AG04449 (cell line): ENCODE measurements around the gene HERC2.
"Not testable (repeated sequence)": the region's sequence is repeated elsewhere in the genome, so short reads cannot be mapped to it uniquely, and the experiment has no call there.

Source experiments
- CTCF ChIA-PET: fragments of 350-600 bp; formaldehyde crosslinking; extraction: SDS; loops from one replicate; lab custom pipeline; 2021; ENCODE audit warnings: antibody characterized with exemption; lab: Yijun Ruan, JAX
- POLR2A ChIA-PET: fragments of 400-600, 350-600 bp; formaldehyde crosslinking; extraction: SDS; loops from one replicate; lab custom pipeline; 2020; ENCODE audit warnings: antibody characterized with exemption, inconsistent platforms; lab: Yijun Ruan, JAX
- DNase-seq: peaks from one replicate; pipeline ENCODE4 v3.0.0-alpha.2; 2010; ENCODE audit warnings: low read depth, low spot score
- H3K4me3 ChIP-seq: 2 replicates; pipeline ENCODE4 v1.5.1; 2011; ENCODE audit warnings: low read depth, mild to moderate bottlenecking, control low read depth, low read length
- TF ChIP-seq, protein P1 (sequence below): IDR thresholded peaks from one replicate; pipeline ENCODE4 v1.5.1; 2011; ENCODE audit warnings: mild to moderate bottlenecking, moderate library complexity, low read length, control low read depth, inconsistent platforms; ENCODE audit not compliant: insufficient read depth; ENCODE audit errors: missing control alignments

The HERC2 gene

DNA sequence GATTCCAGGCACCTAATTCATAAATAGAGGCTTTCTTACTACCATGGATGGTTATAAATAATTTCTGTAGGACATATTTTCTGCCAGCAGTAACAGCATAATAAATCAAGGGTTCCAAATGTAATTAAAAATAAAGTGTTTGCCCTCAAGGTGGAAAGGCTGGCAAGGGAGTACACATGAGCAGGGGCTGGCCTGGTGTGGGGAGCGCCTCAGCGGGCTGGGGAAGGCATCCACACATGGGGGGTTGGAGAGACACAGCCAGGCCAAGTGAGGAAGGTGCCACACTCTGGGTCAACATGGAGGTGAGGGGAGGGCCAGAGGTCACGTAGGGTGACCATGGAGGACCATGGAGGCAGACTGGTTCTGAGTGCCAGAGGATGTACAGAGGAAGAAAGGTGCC lies 157.1 kb downstream of the HERC2 start:
- no peak overlapping the region for H3K4me3 ChIP-seq
- TF ChIP-seq, protein P1, sequence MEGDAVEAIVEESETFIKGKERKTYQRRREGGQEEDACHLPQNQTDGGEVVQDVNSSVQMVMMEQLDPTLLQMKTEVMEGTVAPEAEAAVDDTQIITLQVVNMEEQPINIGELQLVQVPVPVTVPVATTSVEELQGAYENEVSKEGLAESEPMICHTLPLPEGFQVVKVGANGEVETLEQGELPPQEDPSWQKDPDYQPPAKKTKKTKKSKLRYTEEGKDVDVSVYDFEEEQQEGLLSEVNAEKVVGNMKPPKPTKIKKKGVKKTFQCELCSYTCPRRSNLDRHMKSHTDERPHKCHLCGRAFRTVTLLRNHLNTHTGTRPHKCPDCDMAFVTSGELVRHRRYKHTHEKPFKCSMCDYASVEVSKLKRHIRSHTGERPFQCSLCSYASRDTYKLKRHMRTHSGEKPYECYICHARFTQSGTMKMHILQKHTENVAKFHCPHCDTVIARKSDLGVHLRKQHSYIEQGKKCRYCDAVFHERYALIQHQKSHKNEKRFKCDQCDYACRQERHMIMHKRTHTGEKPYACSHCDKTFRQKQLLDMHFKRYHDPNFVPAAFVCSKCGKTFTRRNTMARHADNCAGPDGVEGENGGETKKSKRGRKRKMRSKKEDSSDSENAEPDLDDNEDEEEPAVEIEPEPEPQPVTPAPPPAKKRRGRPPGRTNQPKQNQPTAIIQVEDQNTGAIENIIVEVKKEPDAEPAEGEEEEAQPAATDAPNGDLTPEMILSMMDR, result no peak
- POLR2A ChIA-PET, result no interaction called here

DNA sequence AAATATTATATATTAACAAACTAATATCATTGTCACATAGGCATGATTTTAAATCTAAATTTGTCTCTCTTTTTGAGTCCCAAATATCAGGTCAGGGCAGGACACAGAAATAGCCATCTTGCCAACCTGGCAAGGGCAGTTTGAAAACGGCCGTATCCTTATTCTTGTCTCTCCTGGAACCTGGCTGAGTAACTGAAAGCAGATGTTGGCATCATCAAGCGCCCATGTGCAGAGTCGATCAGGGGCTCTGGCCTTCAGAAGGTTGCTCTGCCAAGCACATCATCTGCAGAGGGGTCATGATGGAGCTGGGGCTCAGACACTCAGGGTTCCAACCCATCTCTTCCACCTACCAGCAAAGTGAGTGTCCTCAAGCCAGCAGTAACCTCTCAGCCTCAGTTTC lies 167.7 kb downstream of the HERC2 start:
- no peak overlapping the region for H3K4me3 ChIP-seq
- ChIA-PET POLR2A (no interaction called here), CTCF (interaction anchor here (1.3 kb wide), 1 partner anchor 28 kb away, joined by 4 read pairs; no protein-coding TSS in a partner anchor)
- TF ChIP-seq, protein P1, result no peak
- no peak for DNase-seq

More for the DNA sequence above, 157.1 kb downstream of the HERC2 start:
- CTCF ChIA-PET, result no interaction called here
- no peak for DNase-seq

DNA sequence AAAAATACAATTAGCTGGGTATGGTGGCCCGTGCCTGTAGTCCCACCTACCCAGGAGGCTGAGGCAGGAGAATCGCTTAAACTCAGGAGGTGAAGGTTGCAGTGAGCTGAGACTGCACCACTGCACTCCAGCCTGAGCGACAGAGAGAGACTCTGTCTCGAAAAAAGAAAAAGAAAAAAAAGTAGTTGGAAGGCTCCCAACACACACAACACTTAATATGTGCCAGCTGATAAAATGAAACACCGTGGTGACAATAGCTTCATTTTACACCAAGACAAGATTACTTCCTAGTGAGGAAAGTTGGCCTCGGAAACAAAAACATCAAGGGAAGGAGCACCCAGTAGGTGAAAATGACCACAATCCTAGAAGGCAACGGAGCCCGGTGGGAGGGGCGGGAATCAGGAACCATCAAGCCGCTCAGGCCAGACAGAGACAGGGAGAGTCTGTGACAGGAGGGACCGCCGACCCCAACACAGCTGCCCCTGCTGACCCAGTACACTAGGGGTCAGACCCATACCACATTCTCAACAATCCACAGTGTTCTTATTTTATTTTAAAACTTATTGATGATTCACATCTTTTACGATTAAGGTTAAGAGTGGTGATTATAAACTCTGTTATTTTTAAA lies 168.4 kb downstream of the HERC2 start:
- DNase-seq, result no peak
- CTCF ChIA-PET, result interaction anchor here (1.3 kb wide), 1 partner anchor 27 kb away, joined by 4 read pairs; no protein-coding TSS in a partner anchor
- POLR2A ChIA-PET, result no interaction called here
- no peak overlapping the region for H3K4me3 ChIP-seq
- TF ChIP-seq, protein P1, result no peak

DNA sequence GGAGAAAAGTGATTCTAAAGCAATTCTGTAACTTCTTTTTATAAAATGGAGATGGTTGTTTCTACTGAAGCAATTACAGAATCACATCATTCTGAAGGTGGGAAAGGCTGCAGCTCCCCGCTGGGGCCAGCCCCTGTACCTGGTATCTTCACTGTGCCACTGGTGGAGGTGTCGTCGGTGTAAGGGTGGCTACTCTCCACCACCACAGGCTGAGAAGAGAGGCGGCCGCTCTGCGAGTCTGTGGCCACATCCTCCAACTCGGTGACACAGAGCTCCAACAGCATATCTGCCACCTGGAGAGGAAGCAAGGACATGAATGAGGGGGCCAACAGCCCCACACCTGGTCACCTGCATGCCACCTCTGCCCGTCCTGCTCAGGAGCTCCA lies 169.4 kb downstream of the HERC2 start:
- CTCF ChIA-PET, result interaction anchor here (1.8 kb wide), 1 partner anchor 26 kb away, joined by 4 read pairs; no protein-coding TSS in a partner anchor
- H3K4me3 ChIP-seq, DNase-seq, POLR2A ChIA-PET: not testable (repeated sequence)

DNA sequence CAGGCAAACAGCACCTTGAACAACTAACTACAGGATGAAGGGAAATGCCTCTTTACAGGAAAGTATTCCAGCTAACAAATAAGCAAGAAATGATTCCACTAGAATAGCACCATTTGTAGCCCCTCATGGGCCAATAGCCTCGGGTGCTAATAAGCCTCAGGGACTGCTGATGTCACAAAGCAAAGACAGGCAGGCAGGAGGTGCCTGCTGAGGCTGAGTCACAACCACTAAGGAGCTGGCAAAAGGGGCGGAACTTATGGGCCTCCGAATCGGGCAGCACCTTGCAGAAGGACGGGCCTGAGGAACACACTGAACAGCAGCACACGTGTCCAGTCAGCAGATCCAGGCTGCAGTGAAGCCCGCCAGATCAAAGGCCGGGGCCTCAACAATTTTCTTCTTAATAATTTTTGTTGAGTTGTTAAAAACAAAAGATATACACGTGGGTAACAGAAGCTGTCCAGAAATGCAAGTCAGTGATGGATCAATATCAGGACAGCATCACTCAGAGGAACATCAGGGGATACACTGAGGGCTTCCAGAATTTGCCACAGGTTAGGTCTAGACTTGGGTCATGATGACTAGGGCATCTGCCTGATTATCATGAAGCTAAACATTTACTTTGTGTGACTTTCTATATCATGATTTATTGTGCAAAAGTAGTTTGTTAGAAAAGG lies 170.0 kb downstream of the HERC2 start:
- POLR2A ChIA-PET, DNase-seq, H3K4me3 ChIP-seq: not testable (repeated sequence)
- CTCF ChIA-PET, result interaction anchor here (1.8 kb wide), 1 partner anchor 26 kb away, joined by 4 read pairs; no protein-coding TSS in a partner anchor

DNA sequence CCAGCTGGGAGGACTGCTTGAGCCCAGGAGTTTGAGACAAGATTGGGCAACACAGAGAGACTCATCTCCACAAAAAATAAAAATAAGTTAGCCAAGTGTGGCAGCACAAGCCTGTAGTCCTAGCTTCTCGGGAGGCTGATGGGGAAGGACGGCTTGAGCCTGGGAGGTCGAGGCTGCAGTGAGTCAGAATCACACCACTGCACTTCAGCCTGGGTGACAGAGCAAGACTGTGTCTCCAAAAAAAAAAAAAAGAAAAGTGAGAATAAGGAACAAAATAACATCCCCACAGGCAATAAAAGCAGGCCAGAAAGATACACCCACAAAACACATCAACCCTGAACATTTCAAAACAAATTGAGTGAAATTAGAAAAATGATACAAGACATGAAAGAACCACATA lies 174.2 kb downstream of the HERC2 start:
- no peak for DNase-seq
- CTCF ChIA-PET, result no interaction called here
- POLR2A ChIA-PET, result no interaction called here
- TF ChIP-seq, protein P1, result no peak
- no peak overlapping the region for H3K4me3 ChIP-seq

DNA sequence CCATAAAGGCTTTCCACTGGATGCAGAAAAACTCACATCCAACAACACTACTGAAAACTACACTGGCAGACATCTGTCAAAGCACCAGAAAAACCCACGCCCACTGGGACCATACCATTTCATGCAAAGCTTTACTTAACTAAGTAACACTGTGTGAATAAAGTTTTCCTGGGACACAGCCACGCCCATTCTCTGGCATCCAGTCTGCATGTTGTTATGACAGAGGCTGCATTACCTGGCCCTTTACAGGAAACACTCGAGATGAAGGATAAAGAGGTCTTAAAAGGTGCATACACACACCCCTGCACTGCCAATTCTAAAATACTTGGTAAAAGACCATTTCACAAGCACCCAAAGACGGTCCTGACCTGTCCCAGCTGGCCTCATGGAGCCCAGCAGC lies 176.6 kb downstream of the HERC2 start:
- H3K4me3 ChIP-seq, POLR2A ChIA-PET, DNase-seq: not testable (repeated sequence)
- CTCF ChIA-PET, result interaction anchor here (1.4 kb wide), 1 partner anchor 19 kb away, joined by 5 read pairs; no protein-coding TSS in a partner anchor

DNA sequence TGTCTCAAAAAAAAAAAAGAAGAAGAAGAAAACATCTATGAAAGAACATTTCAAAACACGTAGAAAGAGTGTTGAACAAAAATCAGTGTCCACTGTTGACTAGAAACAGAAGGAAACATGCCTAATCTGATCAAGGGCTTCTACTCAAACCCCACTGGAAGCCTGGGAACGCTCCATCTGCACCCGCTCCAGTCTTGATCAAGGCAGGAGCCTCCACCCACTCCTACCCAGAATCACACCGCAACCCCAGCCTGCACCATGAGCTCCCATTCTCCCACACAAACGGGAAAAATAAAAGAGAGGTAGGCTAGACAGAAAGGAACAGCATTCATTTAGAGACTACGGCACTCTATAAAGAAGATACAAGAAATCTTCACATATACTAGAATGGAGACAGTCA lies 181.9 kb downstream of the HERC2 start:
- ChIA-PET POLR2A (no interaction called here), CTCF (interaction anchor here (1.1 to 9.5 kb wide), 2 partner anchors 16 to 22 kb away, joined by 3 to 72 read pairs; no protein-coding TSS in a partner anchor)
- no peak for DNase-seq
- TF ChIP-seq, protein P1, result no peak
- no peak overlapping the region for H3K4me3 ChIP-seq

DNA sequence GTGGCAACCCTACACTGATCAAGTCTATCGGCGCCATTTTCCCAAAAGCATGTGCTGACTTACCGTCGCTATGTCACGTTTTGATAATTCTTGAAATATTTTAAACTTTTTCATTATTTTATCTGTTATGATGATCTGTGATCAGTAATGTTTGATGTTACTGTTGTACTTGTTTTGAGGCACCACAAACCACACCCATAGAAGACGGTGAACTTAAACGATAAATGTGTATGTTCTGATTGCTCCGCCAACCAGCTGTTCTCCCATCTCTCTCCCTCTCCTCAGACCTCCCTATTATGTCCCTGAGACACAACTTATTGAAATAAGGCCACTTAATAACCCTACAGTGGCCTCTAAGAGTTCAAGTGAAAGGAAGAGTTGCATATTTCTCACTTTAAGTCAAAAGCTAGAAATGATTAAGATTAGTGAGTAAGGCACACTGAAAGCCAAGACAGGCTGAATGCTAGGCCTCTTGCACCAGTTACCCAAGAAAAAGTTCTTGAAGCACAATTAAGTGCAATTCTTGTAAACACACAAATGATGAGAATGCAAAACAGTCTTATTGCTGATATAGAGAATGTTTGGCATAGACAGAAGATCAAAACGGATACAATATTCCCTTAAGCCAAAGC lies 184.5 kb downstream of the HERC2 start:
- DNase-seq, H3K4me3 ChIP-seq: not testable (repeated sequence)
- CTCF ChIA-PET, result interaction anchor here (9.5 kb wide), 1 partner anchor 13 kb away, joined by 72 read pairs; no protein-coding TSS in a partner anchor
- POLR2A ChIA-PET, result interaction anchor here (0.6 kb wide), 1 partner anchor 877 kb away, joined by 5 read pairs; no protein-coding TSS in a partner anchor

DNA sequence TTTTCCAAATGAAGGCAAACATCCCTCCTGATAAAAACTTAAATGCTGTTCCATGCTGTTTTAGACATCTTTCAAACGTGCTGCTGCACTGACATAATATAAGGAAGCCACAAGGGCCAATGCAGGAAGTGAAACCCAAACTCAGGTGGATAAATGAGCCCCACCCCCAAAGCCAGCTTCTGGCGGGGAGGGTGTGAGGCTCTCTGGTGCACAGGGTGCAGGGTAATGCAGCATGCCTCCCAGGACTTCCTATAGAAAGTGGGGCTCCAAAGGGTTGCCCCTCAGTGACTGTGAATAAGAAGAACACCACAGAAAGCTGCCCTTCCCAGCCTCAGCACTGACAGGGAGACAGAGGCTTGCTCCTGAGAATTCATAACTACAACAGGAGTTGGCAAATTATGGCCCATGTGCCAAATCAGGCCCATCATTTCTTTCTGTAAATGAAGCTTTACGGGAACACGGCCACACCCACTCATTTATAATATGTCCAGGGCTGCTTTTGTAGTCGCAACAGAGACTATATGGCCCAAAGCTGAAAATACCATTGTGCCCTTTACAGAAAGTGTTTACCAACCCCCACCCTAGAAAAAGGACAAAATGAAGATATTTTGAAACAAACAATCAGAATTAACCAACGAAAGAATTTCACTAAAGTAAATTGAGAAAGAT lies 185.6 kb downstream of the HERC2 start:
- DNase-seq, H3K4me3 ChIP-seq, POLR2A ChIA-PET: not testable (repeated sequence)
- CTCF ChIA-PET, result interaction anchor here (9.5 kb wide), 1 partner anchor 12 kb away, joined by 72 read pairs; no protein-coding TSS in a partner anchor
